Subcutaneous adipose tissue (tissue), 4 donors: ENCODE data around the gene DCLK1. TPM values are rescaled to one million over a fixed set of nuclear protein-coding genes. Genes with fewer than 3 reads are reported as not detected.

Experiments
- total RNA-seq, 4 donors: library from RNA; depleted of rRNA; stranded (reverse); fragments of >200 nt; gene quantifications; one replicate each; pipeline ENCODE4 v1.1.0, GENCODE V29; 2016
- TF ChIP-seq, protein P1 (sequence below): fragments of 450-650 bp; IDR thresholded peaks from one replicate; pipeline ENCODE4 v1.5.1; 2016; ENCODE audit warnings: low read depth, mild to moderate bottlenecking, control low read depth, antibody characterized with exemption, moderate library complexity

The DCLK1 gene
- 100 to 1,000 TPM in 3 of 4 donors, 10 to 100 TPM in 1; 78.9 to 116 (median 106) TPM for total RNA-seq

DNA sequence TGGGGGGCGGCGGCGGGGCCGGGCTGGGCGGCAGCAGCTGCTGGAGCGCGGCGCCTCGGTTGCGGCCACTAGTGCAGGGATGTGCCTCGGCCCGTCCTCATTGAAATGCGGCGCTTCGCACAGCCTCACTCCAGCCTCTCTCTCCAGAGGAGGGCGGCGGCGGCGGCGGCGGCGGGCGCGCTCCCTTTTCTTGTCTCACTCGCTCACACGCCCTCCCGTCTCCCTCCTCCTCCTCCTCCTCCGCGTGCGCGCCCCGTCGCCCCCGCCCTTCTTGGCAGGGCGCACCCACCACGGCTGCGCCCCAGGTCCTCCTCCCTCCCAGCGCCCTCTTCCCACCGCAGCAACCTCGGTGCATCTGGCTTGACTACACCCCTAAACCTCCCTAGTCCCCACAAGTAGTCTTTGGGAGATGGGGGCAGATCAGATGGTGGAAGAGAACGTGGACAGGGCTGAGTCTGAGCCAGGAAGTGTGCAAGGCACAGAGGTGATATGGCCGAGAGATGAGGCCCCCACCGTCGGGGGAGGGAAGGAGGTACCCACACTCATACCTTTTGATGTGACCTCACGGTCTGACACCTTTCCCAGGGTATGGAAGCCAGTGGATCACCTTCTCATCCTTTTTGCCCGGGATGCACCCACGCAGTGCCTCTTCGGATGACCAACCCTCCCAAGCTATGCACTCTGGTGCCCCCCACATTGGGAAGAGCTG, at the start of gene DCLK1:
Gene DCLK1, minus strand, starts transcription at position 161 of the 709 bp plus-strand sequence.
- TF ChIP-seq, protein P1, sequence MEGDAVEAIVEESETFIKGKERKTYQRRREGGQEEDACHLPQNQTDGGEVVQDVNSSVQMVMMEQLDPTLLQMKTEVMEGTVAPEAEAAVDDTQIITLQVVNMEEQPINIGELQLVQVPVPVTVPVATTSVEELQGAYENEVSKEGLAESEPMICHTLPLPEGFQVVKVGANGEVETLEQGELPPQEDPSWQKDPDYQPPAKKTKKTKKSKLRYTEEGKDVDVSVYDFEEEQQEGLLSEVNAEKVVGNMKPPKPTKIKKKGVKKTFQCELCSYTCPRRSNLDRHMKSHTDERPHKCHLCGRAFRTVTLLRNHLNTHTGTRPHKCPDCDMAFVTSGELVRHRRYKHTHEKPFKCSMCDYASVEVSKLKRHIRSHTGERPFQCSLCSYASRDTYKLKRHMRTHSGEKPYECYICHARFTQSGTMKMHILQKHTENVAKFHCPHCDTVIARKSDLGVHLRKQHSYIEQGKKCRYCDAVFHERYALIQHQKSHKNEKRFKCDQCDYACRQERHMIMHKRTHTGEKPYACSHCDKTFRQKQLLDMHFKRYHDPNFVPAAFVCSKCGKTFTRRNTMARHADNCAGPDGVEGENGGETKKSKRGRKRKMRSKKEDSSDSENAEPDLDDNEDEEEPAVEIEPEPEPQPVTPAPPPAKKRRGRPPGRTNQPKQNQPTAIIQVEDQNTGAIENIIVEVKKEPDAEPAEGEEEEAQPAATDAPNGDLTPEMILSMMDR = no peak

DNA sequence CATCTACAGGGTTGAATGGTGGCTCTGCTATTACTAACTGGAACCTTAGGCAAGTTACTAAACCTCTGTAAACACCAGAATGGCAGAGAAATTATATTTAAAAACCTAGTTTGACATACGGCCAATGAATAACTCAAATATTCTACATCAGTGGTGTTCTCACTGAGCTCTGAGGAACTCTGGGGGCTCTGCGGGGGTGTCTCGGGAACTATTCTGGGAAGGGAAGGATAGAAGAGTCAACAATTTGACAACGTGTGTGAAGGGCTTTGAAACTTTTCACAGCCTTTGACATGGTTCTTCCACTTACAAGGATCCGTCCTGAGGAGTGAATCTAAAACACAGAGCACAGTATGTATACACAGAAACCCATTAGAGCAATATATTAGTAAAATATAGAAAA, 44.4 kb upstream of the DCLK1 start:
- TF ChIP-seq, protein P1 = no peak

DNA sequence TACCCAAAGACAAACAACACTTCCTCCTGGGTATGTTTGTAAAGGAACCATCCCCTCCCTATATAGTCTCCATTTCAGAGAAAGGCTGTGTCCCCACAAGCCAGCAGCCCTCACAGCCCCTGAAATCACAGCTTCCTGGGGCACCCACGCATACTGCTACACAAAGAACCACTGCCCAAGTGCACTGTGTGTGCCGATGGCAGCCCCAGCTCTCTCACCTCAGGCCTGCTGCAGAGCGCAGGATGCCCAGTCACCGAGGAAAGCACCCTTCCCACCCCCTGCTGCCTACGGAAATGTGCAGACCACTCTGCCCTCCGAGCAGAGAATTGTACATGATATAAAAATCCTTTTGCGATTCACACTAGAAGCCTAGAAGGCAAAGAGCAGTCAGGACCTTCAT, 43.7 kb upstream of the DCLK1 start:
- TF ChIP-seq, protein P1 = no peak

DNA sequence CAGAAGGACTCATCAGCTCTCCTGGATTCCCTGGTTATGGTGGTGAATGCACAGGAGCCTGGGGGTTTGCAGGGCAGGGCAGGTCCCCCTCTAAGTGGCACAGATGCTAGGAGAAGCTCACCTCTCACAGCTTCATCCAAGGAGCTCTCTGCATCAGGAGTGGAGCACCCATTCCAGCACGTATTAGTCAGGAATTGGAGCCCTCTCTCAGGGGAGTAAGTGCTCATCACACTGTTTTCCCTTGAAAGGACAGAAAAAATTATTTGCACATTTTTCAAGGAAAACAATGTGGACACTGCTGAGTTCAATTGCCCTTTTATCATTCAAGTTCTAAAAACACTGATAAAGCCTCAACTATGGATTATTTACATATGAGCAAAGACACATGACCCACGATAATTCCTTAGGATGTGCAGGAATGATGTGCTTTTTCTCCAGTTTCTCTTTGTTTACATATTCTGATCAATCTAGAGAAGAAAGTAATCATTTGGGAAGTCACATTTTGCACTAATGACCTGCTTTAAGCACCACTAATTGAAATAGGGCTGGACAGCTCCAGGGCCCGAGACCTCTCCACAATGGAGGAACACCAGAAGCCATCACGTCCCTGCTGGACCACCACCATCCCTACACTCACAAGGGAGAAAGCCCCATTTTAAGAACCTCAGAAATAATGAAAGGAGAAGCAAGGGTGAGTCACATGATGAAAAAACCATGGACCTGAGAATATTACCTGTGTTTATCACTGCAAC, 42.6 kb upstream of the DCLK1 start:
- TF ChIP-seq, protein P1 = no peak

- TF ChIP-seq, protein P1 = no peak
Observed at GRCh38 chr13:36166046-36166445, 34.9 kb upstream of the DCLK1 start.

GRCh38 chr13:36163809-36164308, 32.7 kb upstream of the DCLK1 start:
- TF ChIP-seq, protein P1 = no peak

GRCh38 chr13:36163286-36163685, 32.1 kb upstream of the DCLK1 start:
- TF ChIP-seq, protein P1 = no peak
